SIG-M5 treated with dmso at 0.1 percent for 504 hours (cell line): ENCODE measurements around the gene BMP6.
"Not testable (repeated sequence)": the region's sequence is repeated elsewhere in the genome, so short reads cannot be mapped to it uniquely, and the experiment has no call there.

Experiments
- DNase-seq: peaks from one replicate; lab custom pipeline; 2025; ENCODE audit not compliant: unreplicated experiment; lab: John Stamatoyannopoulos, UW

Gene BMP6

GRCh38 chr6:7786214-7786661 lies 60.3 kb downstream of the BMP6 start:
- no peak for DNase-seq

GRCh38 chr6:7787137-7787608 lies 61.3 kb downstream of the BMP6 start:
- DNase-seq: no peak

DNA sequence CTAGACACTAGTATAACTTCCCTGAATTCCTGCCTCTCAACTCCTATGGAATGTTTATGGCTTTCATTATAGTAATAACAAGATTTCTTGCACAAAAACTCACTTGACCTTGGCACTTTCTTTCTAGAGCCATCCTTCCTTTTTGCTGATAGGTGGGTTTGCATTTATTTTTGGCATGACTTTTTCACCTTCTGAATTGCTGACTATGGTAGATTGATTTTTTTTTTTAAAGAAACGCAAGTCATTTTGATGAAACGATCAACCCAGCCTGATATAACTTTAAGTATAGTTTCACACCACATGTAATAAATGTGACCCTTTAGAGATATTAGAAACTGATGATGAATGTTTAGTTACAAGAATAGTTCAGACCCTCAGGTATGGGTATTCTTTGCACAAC lies 61.8 kb downstream of the BMP6 start:
- no peak for DNase-seq

GRCh38 chr6:7794509-7794908 lies 68.6 kb downstream of the BMP6 start:
- no peak for DNase-seq

- no peak for DNase-seq
Measured at GRCh38 chr6:7797386-7797785, 71.5 kb downstream of the BMP6 start.

DNA sequence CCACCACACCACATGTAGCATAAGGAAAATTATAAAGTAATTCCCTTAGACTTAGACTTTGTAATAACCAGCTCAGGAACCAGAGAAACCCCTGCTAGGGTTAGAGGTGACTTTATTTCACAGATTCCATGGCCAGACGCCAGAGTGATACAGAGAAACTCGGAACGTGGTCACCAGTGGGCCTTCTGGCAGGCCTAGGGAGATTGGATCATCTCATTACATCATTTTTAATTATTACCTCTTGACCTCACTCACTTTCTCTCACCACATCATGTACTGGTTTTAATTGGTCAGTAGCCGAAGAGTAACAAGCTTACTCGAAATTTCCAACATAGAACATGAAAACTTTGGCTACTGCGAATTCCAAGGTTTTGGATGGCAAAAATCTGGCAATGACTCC lies 72.9 kb downstream of the BMP6 start:
- DNase-seq: no peak

GRCh38 chr6:7802662-7803061 lies 76.8 kb downstream of the BMP6 start:
- DNase-seq: no peak

DNA sequence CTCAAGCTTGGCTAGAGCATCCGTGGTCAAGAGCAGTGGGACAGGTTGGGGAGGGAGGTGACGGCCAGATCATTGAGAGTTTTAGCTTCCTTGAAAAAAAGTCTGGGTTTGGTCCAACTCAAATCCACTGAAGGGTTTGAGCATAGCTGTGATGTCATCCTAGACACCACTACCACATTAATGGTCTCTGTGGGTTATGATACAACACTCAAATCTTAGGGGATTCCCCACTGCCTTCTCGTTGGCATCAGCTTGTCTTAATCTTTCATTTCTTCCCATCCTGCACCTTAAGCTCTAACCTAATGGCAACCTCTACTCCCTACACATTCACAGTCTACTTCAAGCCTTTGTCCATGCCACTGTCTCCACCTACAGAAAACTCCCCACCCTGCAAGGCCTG lies 77.3 kb downstream of the BMP6 start:
- no peak for DNase-seq

GRCh38 chr6:7805078-7805849 lies 79.4 kb downstream of the BMP6 start:
- DNase-seq: no peak

DNA sequence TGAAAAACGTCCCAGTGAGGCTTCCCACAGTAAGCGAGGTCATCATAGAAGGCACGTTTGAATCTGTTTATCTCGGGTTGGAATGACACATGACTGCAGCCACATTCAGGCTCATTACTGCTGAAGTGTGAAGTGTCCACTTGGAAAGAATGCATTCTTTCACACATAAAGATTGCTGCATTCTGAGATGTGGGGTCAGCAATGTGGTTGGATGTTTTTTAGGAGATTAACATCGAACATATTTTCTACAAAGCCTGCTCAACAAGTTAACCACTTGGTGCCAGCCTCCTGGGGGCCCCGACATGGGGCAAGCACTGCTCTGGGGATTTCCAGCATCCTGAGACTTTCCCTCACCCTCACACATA lies 79.9 kb downstream of the BMP6 start:
- no peak for DNase-seq

GRCh38 chr6:7806711-7807110 lies 80.8 kb downstream of the BMP6 start:
- DNase-seq: no peak

- no peak for DNase-seq
Measured at GRCh38 chr6:7809346-7809745, 83.4 kb downstream of the BMP6 start.

GRCh38 chr6:7811441-7811840 lies 85.5 kb downstream of the BMP6 start:
- no peak for DNase-seq

- no peak for DNase-seq
Measured at GRCh38 chr6:7812623-7813022, 86.7 kb downstream of the BMP6 start.

- DNase-seq: no peak
Measured at GRCh38 chr6:7813193-7813592, 87.3 kb downstream of the BMP6 start.

DNA sequence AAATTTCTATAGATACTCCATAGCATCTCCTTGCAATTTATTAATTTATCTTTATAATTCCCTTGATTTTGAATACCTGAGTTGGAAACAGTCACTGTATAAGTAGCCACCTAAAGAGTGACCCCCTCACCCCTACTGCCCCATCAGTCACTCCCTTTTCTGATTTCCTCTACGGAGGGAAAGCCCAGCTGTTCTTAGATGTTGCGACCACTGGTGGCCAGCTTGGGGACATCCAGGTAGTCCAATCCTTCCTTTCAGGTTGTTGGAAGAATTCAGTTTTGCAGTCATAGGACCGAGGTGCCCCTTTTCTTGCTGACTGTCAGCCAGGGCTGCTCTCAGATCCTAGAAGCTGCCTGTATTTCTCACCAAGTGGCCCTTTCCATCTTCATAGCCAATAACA lies 87.8 kb downstream of the BMP6 start:
- DNase-seq: no peak

GRCh38 chr6:7815716-7816115 lies 89.8 kb downstream of the BMP6 start:
- no peak for DNase-seq

DNA sequence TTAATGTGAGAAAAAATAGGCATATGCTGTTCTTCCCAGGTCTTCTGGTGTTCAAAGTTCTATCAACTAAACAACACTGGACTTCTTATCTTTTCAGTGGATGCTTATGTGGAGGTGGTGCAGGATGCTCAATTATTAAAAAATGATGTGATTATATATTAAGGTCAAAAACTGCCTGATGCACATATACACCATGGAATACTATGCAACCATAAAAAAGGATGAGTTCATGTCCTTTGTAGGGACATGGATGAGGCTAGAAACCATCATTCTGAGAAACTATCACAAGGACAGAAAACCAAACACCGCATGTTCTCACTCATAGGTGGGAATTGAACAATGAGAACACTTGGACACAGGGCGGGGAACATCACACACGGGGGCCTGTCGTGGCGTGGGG lies 91.3 kb downstream of the BMP6 start:
- DNase-seq: not testable (repeated sequence)

GRCh38 chr6:7818257-7819214 lies 92.6 kb downstream of the BMP6 start:
- DNase-seq: no peak

- DNase-seq: no peak
Measured at GRCh38 chr6:7819431-7820015, 93.6 kb downstream of the BMP6 start.

DNA sequence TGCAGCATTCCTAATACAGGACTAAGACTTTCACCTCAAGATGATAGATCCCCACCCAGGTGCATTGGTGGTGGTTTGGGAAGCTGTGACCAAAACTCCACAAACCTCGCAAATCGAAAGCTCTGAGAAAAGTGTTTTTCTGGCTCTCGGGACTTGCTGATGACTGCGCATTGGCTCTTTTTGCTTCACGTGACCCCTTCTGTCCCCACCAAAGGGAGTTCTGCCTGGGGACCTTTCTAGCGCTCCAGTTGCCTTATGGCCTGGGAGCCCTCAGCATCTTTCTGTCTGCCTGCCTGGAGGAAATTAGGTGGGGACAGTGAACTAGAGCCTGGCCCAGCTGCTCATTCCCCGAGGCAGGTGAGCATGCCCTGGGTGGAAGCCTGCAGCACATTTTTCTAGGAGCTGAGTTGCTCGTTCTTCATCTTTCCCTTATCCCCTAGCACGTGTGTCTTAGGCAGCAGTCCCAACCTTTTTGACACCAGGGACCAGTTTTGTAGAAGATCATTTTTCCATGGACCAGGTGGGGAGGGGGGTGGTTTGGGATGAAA lies 94.5 kb downstream of the BMP6 start:
- DNase-seq: no peak
